Measurements from ENCODE around the gene PVALB.

The PVALB gene

GRCh38 chr22:36816636-36817524, at the start of gene PVALB:
TSS of gene PVALB (minus strand) at chr22:36817035. CDS start at chr22:36817005, 30 bp downstream.
- no peak for DNase-seq (ENCODE audit: low read depth in 1 of 2, low spot score in 1 of 2)

- DNase-seq (ENCODE audit: low read depth in 1 of 2, low spot score in 1 of 2) = no peak
These were observed 48.5 kb upstream of the PVALB start for GRCh38 chr22:36865346-36865745.

- DNase-seq (ENCODE audit: low read depth in 1 of 2, low spot score in 1 of 2) = no peak
These were observed 47.8 kb upstream of the PVALB start for GRCh38 chr22:36864454-36865215.

GRCh38 chr22:36863979-36864378, 47.1 kb upstream of the PVALB start:
- DNase-seq (ENCODE audit: low read depth in 1 of 2, low spot score in 1 of 2) = no peak

GRCh38 chr22:36863281-36863680, 46.4 kb upstream of the PVALB start:
- no peak for DNase-seq (ENCODE audit: low read depth in 1 of 2, low spot score in 1 of 2)

GRCh38 chr22:36862251-36863242, 45.7 kb upstream of the PVALB start:
- DNase-seq (ENCODE audit: low read depth in 1 of 2, low spot score in 1 of 2) = no peak

- DNase-seq (ENCODE audit: low read depth in 1 of 2, low spot score in 1 of 2) = no peak
These were observed 44.2 kb upstream of the PVALB start, which contains the start of gene NCF4 for GRCh38 chr22:36860821-36861659. TSS of gene NCF4 (plus strand) at chr22:36861006. CDS start at chr22:36861172, 166 bp downstream.

GRCh38 chr22:36860438-36860820, 43.6 kb upstream of the PVALB start:
- no peak for DNase-seq (ENCODE audit: low read depth in 1 of 2, low spot score in 1 of 2)

- DNase-seq (ENCODE audit: low read depth in 1 of 2, low spot score in 1 of 2) = no peak
These were observed 43.2 kb upstream of the PVALB start for GRCh38 chr22:36860017-36860416.

- DNase-seq (ENCODE audit: low read depth in 1 of 2, low spot score in 1 of 2) = no peak
These were observed 42.1 kb upstream of the PVALB start for GRCh38 chr22:36858966-36859365.

- DNase-seq (ENCODE audit: low read depth in 1 of 2, low spot score in 1 of 2) = no peak
These were observed 41.3 kb upstream of the PVALB start for GRCh38 chr22:36858156-36858555.

- DNase-seq (ENCODE audit: low read depth in 1 of 2, low spot score in 1 of 2) = no peak
These were observed 39.9 kb upstream of the PVALB start for GRCh38 chr22:36856792-36857135.

GRCh38 chr22:36856121-36856791, 39.4 kb upstream of the PVALB start:
- DNase-seq (ENCODE audit: low read depth in 1 of 2, low spot score in 1 of 2) = peak; percentile 91 to 98

- no peak for DNase-seq (ENCODE audit: low read depth in 1 of 2, low spot score in 1 of 2)
These were observed 38.6 kb upstream of the PVALB start for GRCh38 chr22:36855478-36855877.

- DNase-seq (ENCODE audit: low read depth in 1 of 2, low spot score in 1 of 2) = peak; percentile 86 to 88
These were observed 36.7 kb upstream of the PVALB start for GRCh38 chr22:36853407-36854099.

- no peak for DNase-seq (ENCODE audit: low read depth in 1 of 2, low spot score in 1 of 2)
These were observed 35.5 kb upstream of the PVALB start for GRCh38 chr22:36852056-36852973.

GRCh38 chr22:36850682-36851081, 33.8 kb upstream of the PVALB start:
- no peak for DNase-seq (ENCODE audit: low read depth in 1 of 2, low spot score in 1 of 2)

GRCh38 chr22:36850056-36850455, 33.2 kb upstream of the PVALB start:
- DNase-seq (ENCODE audit: low read depth in 1 of 2, low spot score in 1 of 2) = no peak
